Endothelial cell of umbilical vein (primary cell): ENCODE results near the gene CEP70. TPM values are rescaled to one million over a fixed set of nuclear protein-coding genes. Genes with fewer than 3 reads are reported as not detected.

Experiments
- Bru-seq: library from RNA; stranded (reverse); fragments of 400-500 nt; gene quantifications from one replicate; lab custom pipeline; 2021; lab: Mats Ljungman, UMichigan
- BruChase-seq, 2 experiments: library from RNA; stranded (reverse); fragments of 400-500 nt; gene quantifications; one replicate each; lab custom pipeline; 2021; lab: Mats Ljungman, UMichigan
- BruUV-seq: library from RNA; stranded (reverse); fragments of 400-500 nt; replicated peaks from 2 replicates; lab custom pipeline; 2021; lab: Mats Ljungman, UMichigan
- CTCF ChIA-PET: fragments of 300-600, 350-600 bp; sonication (Branson Sonifier 250); formaldehyde crosslinking; loops from one replicate; lab custom pipeline; 2021; ENCODE audit warnings: antibody characterized with exemption, inconsistent platforms; lab: Charles Lee
- POLR2A ChIA-PET: fragments of 300-600, 350-600 bp; sonication (Branson Sonifier 250); formaldehyde crosslinking; loops from one replicate; lab custom pipeline; 2021; ENCODE audit warnings: antibody characterized with exemption, inconsistent platforms; lab: Charles Lee
- DNase-seq: peaks from one replicate; pipeline ENCODE4 v3.0.0-alpha.2; 2011; ENCODE audit warnings: low read depth, low spot score
- FAIRE-seq: peaks from 2 replicates; lab custom pipeline; 2011; peaks lifted over from hg19 to GRCh38; lab: Jason Lieb, UNC
- H2AFZ ChIP-seq: 2 replicates; pipeline ENCODE4 v1.6.0; 2012; ENCODE audit warnings: low read depth, low read length, control low read depth, inconsistent platforms
- H3K27ac ChIP-seq: 2 replicates; pipeline ENCODE4 v1.5.1; 2011; ENCODE audit warnings: low read depth, mild to moderate bottlenecking, control low read depth, low read length, moderate library complexity; ENCODE audit not compliant: insufficient read depth
- H3K27me3 ChIP-seq, 2 experiments: 2 replicates each; pipeline versions ENCODE4 v1.6.0 to v1.6.1; 2011; ENCODE audit warnings: low read length in 2 of 2, mixed read lengths in 1 of 2; ENCODE audit not compliant: control insufficient read depth in 2 of 2, insufficient read depth in 2 of 2
- H3K36me3 ChIP-seq, 2 experiments: 2 replicates in 1 of 2; 3 replicates in 1 of 2; pipeline ENCODE4 v1.5.1; 2011; ENCODE audit warnings: low read length in 2 of 2, mild to moderate bottlenecking in 1 of 2, moderate library complexity in 1 of 2; ENCODE audit not compliant: control insufficient read depth in 2 of 2, insufficient read depth in 2 of 2; ENCODE audit errors: extremely low read depth in 1 of 2
- H3K4me1 ChIP-seq: 3 replicates; pipeline ENCODE4 v1.5.1; 2011; ENCODE audit warnings: mild to moderate bottlenecking, low read length; ENCODE audit not compliant: control insufficient read depth, insufficient read depth; ENCODE audit errors: extremely low read depth
- H3K4me2 ChIP-seq: 2 replicates; pipeline ENCODE4 v1.6.1; 2011; ENCODE audit warnings: low read length, control low read depth, mixed read lengths; ENCODE audit not compliant: insufficient read depth
- H3K4me3 ChIP-seq, 3 experiments: fragments of 200-600 bp in 1 of 3; sonication (generic), shearing (Covaris generic) in 1 of 3; replicated peaks in 1 of 3; 2 replicates each; pipeline ENCODE4 v1.5.1; 2011 to 2016; ENCODE audit warnings: control low read depth in 3 of 3, low read length in 3 of 3, mild to moderate bottlenecking in 2 of 3, inconsistent platforms in 1 of 3, low read depth in 1 of 3, moderate library complexity in 1 of 3; ENCODE audit not compliant: insufficient read depth in 1 of 3
- H3K79me2 ChIP-seq: 2 replicates; pipeline ENCODE4 v1.6.0; 2012; ENCODE audit warnings: low read length, inconsistent platforms; ENCODE audit not compliant: control insufficient read depth, insufficient read depth
- H3K9ac ChIP-seq: replicated peaks from 2 replicates; pipeline ENCODE3; 2011; ENCODE audit warnings: low read length, control low read depth; ENCODE audit not compliant: insufficient read depth; ENCODE audit errors: extremely low read depth
- H3K9me1 ChIP-seq: replicated peaks from 3 replicates; pipeline ENCODE4 v1.6.0; 2011; ENCODE audit warnings: mild to moderate bottlenecking, low read length; ENCODE audit not compliant: control insufficient read depth, insufficient read depth; ENCODE audit errors: extremely low read depth
- H3K9me3 ChIP-seq: replicated peaks from 2 replicates; pipeline ENCODE4 v1.5.1; 2012; ENCODE audit warnings: low read length, inconsistent platforms; ENCODE audit not compliant: control insufficient read depth, insufficient read depth
- H4K20me1 ChIP-seq: replicated peaks from 2 replicates; pipeline ENCODE3; 2011; ENCODE audit warnings: mild to moderate bottlenecking, low read length; ENCODE audit not compliant: control insufficient read depth, insufficient read depth; ENCODE audit errors: extremely low read depth
- CTCF ChIP-seq, 2 donors: IDR thresholded peaks; 1 replicate in 1 of 2; 2 replicates in 1 of 2; pipeline ENCODE4 v1.5.1; 2011; ENCODE audit warnings: low read length in 2 of 2, mild to moderate bottlenecking in 2 of 2, moderate library complexity in 2 of 2, control low read depth in 1 of 2, inconsistent platforms in 1 of 2, low read depth in 1 of 2; ENCODE audit not compliant: insufficient read depth in 1 of 2; ENCODE audit errors: extremely low read depth in 1 of 2
- POLR2A ChIP-seq: IDR thresholded peaks from 2 replicates; pipeline ENCODE4 v1.6.1; 2012; ENCODE audit warnings: low read depth, mild to moderate bottlenecking, control low read depth, low read length
- POLR2AphosphoS5 ChIP-seq: IDR thresholded peaks from 2 replicates; pipeline ENCODE4 v1.6.1; 2012; ENCODE audit warnings: low read depth, mild to moderate bottlenecking, control low read depth, low read length, moderate library complexity; ENCODE audit not compliant: insufficient read depth
- dilution Hi-C: fragments of 300-500 bp; cut with MboI; formaldehyde crosslinking; loops from one replicate; pipeline ENCODE4 v1.15.0; 2019; ENCODE audit warnings: low sequenced_read_pairs; ENCODE audit not compliant: extremely low pct_ligation_motif_present
- intact Hi-C: fragments of 100-400 bp; cut with micrococcal nuclease; formaldehyde crosslinking; loops from one replicate; pipeline ENCODE4 v1.10.0; 2022
- long read RNA-seq: library from polyadenylated mRNA; stranded (forward); transcript quantifications from one replicate; pipeline ENCODE4 v2.0.0, GENCODE V29; 2021
- polyA minus RNA-seq, 3 experiments: library from RNA; depleted of rRNA, polyadenylated mRNA; stranded (reverse); fragments of >200 nt; gene quantifications; 1 replicate in 1 of 3; 2 replicates in 2 of 3; pipeline ENCODE4 v1.2.3, GENCODE V29; 2011
- polyA plus RNA-seq, 4 experiments: library from polyadenylated mRNA; depleted of rRNA in 3 of 4; stranded (reverse) in 3 of 4; unstranded in 1 of 4; fragments of >200 nt; gene quantifications; 2 replicates each; pipeline versions ENCODE4 v1.2.1 to v1.2.3, GENCODE V29; 2011 to 2012; ENCODE audit warnings: missing spikeins in 1 of 4
- total RNA-seq: library from RNA; stranded (reverse); gene quantifications from 2 replicates; pipeline ENCODE4 v1.2.3, GENCODE V29; 2021

Gene CEP70
- 14.7 and 16.9 TPM in 2 replicates for total RNA-seq
- polyA plus RNA-seq: 1.2 and 2.1 TPM in 2 replicates
- 4.1 and 4.6 TPM in 2 replicates for polyA plus RNA-seq (2011; cell fraction: cytosol; rRNA removed)
- polyA plus RNA-seq (2011; cell fraction: nucleus; rRNA removed): 9.1 and 11.5 TPM in 2 replicates
- polyA plus RNA-seq (2012): 10.5 and 17.2 TPM in 2 replicates
- polyA minus RNA-seq: 8.6 and 15.2 TPM in 2 replicates
- polyA minus RNA-seq (2011; cell fraction: cytosol; rRNA and poly(A)+ RNA removed): 10.2 TPM
- 19.7 and 20.5 TPM in 2 replicates for polyA minus RNA-seq (2011; cell fraction: nucleus; rRNA and poly(A)+ RNA removed)
- Bru-seq, nascent RNA: percentile 60 among the genes with signal in this experiment
- percentile 56 among the genes with signal in this experiment for BruChase-seq, experiment 1, labeled RNA remaining after a 6-hour chase
- percentile 61 among the genes with signal in this experiment for BruChase-seq, experiment 2, labeled RNA remaining after a 2-hour chase
- long read RNA-seq, transcript CEP70-201 (18 exons, 2,732 nt): major isoform, 8 of 30 reads
- long read RNA-seq, partial matches to known transcripts: 8 of 30 reads
- long read RNA-seq, other reads (novel, unspliced or antisense): 8 of 30 reads

GRCh38 chr3:138594150-138594934 is at the start of gene CEP70:
Gene CEP70 (minus strand): TSS chr3:138594260. CDS start chr3:138572927, 21,333 bp downstream.
- Histone ChIP-seq H2AFZ (peak within 1 kb of the TSS; percentile 89), H3K4me3 (peak within 1 kb of the TSS; percentile 56 to 92 (median 63)), H3K9me1 (no peaks in the 10 kb centered on the region), H3K4me1 (no peaks in the 10 kb centered on the region), H4K20me1 (no peaks in the 10 kb centered on the region), H3K27me3 (no peaks in the 10 kb centered on the region), H3K27ac (peak within 1 kb of the TSS; percentile 46), H3K4me2 (peak within 1 kb of the TSS; percentile 46), H3K9me3 (no peaks in the 10 kb centered on the region), H3K9ac (peak within 1 kb of the TSS; percentile 80), H3K36me3 (no peaks in the 10 kb centered on the region), H3K79me2 (no peaks in the 10 kb centered on the region)
- ChIA-PET POLR2A (interaction anchor here (0.6 to 2.2 kb wide), 4 partner anchors 10 to 327 kb away, joined by 3 to 11 read pairs (median 5); partner anchors contain the start of gene FAIM), CTCF (interaction anchor here (0.7 to 8.0 kb wide), 45 partner anchors 9 to 734 kb away, joined by 3 to 182 read pairs (median 4); partner anchors contain the start of gene FAIM)
- BruUV-seq: TSS peak; percentile 33
- dilution Hi-C loops: no loop called here
- intact Hi-C loops: loop anchor here (1.0 to 10.0 kb wide), 11 partner anchors 14 to 735 kb away; partner anchors contain the start of genes FAIM and PIK3CB
- TF ChIP-seq POLR2A (peak; percentile 69), POLR2AphosphoS5 (no peak), CTCF (IDR thresholded peaks at IDR 0.05; ENCODE audit: extremely low read depth in 1 of 2, insufficient read depth in 1 of 2, low read depth in 1 of 2, low read length in 2 of 2) (peak; percentile 72 to 84)
- peak; percentile 91 for FAIRE-seq
- DNase-seq: peak; percentile 96
